ENCODE measurements around the gene MON2. TPM values are rescaled to one million over a fixed set of nuclear protein-coding genes. Genes with fewer than 3 reads are reported as not detected.

MON2 gene
- total and polyA plus RNA-seq, 10 of the 15 experiments (the other 5 are each of a cell fraction or from before 2014, with no cell fraction given), result 5.4 to 34.3 (median 23.4) TPM

GRCh38 chr12:62602255-62603060, 135.8 kb downstream of the MON2 start (continued):
- peak; percentile 2; the same call in 1 of the 2 replicates for TF ChIP-seq ATF2 (IDR thresholded peaks at IDR 0.05; ENCODE audit: low read length)
- TF ChIP-seq SREBF2 (IDR thresholded peaks at IDR 0.05; ENCODE audit: low read length), result no peak
- TF ChIP-seq CHD1 (IDR thresholded peaks at IDR 0.05; ENCODE audit: low read depth, low read length), result peak; percentile 78
- TF ChIP-seq NR2C2 (IDR thresholded peaks at IDR 0.05; ENCODE audit: borderline replicate concordance, control insufficient read depth, insufficient read length, low read depth), result no peak
- no peak; a peak in 1 of 4 replicates for TF ChIP-seq SRF (IDR thresholded peaks at IDR 0.05; ENCODE audit: low read depth in 2 of 2, low read length in 2 of 2)
- no peak for TF ChIP-seq NFYA (IDR thresholded peaks at IDR 0.05; ENCODE audit: borderline replicate concordance, low read depth, low read length)
- no peak for TF ChIP-seq ESRRA (IDR thresholded peaks at IDR 0.05; ENCODE audit: low read length)
- peak; percentile 68; the same call in 1 of the 2 replicates for TF ChIP-seq NR2C1 (IDR thresholded peaks at IDR 0.05)
- TF ChIP-seq STAT1 (conservative IDR thresholded peaks at IDR 0.05), result no peak
- no peak for TF ChIP-seq ZNF274 (IDR thresholded peaks at IDR 0.05; ENCODE audit: insufficient read depth, insufficient read length)
- no peak for TF ChIP-seq ASH2L (IDR thresholded peaks at IDR 0.05; ENCODE audit: borderline replicate concordance, low read depth)
- peak; percentile 47; the same call in 1 of the 2 replicates for TF ChIP-seq MEF2A (IDR thresholded peaks at IDR 0.05; ENCODE audit: insufficient read depth, low read depth, low read length)
- peak; percentile 72 for TF ChIP-seq RUNX3 (IDR thresholded peaks at IDR 0.05; ENCODE audit: low read length)
- no peak for TF ChIP-seq E4F1 (IDR thresholded peaks at IDR 0.05; ENCODE audit: borderline replicate concordance, partially characterized antibody)
- peak; percentile 54 for TF ChIP-seq TCF12 (IDR thresholded peaks at IDR 0.05; ENCODE audit: low read depth, low read length)
- no peak for TF ChIP-seq RFX5 (IDR thresholded peaks at IDR 0.05; ENCODE audit: low read depth, low read length)
- TF ChIP-seq PAX8 (IDR thresholded peaks at IDR 0.05), result peak; percentile 79; the same call in 1 of the 2 replicates
- TF ChIP-seq RELA (IDR thresholded peaks at IDR 0.05; ENCODE audit: borderline replicate concordance, partially characterized antibody), result peak; percentile 96
- no peak for TF ChIP-seq SREBF1 (IDR thresholded peaks at IDR 0.05; ENCODE audit: low read length)
- TF ChIP-seq TAF1 (IDR thresholded peaks at IDR 0.05; ENCODE audit: borderline replicate concordance, low read depth, low read length), result peak; percentile 33
- TF ChIP-seq CREM (IDR thresholded peaks at IDR 0.05; ENCODE audit: low read depth), result peak; percentile 45
- TF ChIP-seq CBFB (IDR thresholded peaks at IDR 0.05; ENCODE audit: low read depth), result peak; percentile 89
- TF ChIP-seq BMI1 (IDR thresholded peaks at IDR 0.05; ENCODE audit: borderline replicate concordance), result no peak
- no peak for TF ChIP-seq HDAC6 (IDR thresholded peaks at IDR 0.05; ENCODE audit: unreplicated experiment)
- TF ChIP-seq ZBTB11 (CRISPR knock-in tag; IDR thresholded peaks at IDR 0.05), result no peak
